Cardiac muscle cell (in vitro differentiated cells and primary cell): Measurements from ENCODE around the gene RBP3. TPM values are rescaled to one million over a fixed set of nuclear protein-coding genes. Genes with fewer than 3 reads are reported as not detected.
A peak's percentile ranks its signal among the peaks of the same experiment; 100 is the strongest.
"Not testable (repeated sequence)": the region's sequence is repeated elsewhere in the genome, so short reads cannot be mapped to it uniquely, and the experiment has no call there.

Experiments used
- DNase-seq, 2 donors: peaks; one replicate each; pipeline versions ENCODE4 v3.0.0 to v3.0.0-alpha.2; 2010 to 2017; ENCODE audit warnings: low read depth in 1 of 2, low spot score in 1 of 2
- H3K27ac ChIP-seq: fragments of 200-600 bp; sonication (generic); 2 replicates; pipeline ENCODE4 v1.5.1; 2016
- H3K27me3 ChIP-seq: fragments of 200-600 bp; sonication (generic); 2 replicates; pipeline ENCODE4 v1.6.0; 2016; ENCODE audit warnings: control low read depth
- H3K36me3 ChIP-seq: fragments of 200-600 bp; sonication (generic); 2 replicates; pipeline ENCODE4 v1.5.1; 2016; ENCODE audit warnings: control low read depth
- H3K4me1 ChIP-seq: fragments of 200-600 bp; sonication (generic); 2 replicates; pipeline ENCODE4 v1.8.1; 2017; ENCODE audit warnings: low read depth, mild to moderate bottlenecking, mixed run types
- H3K4me3 ChIP-seq: fragments of 200-600 bp; sonication (generic); 2 replicates; pipeline ENCODE4 v1.5.1; 2016; ENCODE audit warnings: mild to moderate bottlenecking
- H3K9me3 ChIP-seq: fragments of 200-600 bp; sonication (generic); 2 replicates; pipeline ENCODE4 v1.5.1; 2017; ENCODE audit warnings: low read depth, mild to moderate bottlenecking, control low read depth
- polyA plus RNA-seq: library from polyadenylated mRNA; unstranded; fragments of >200 nt; fragmentation: Nextera tagmentation; extraction: Ambion mirVana; gene quantifications from 2 replicates; pipeline ENCODE4 v1.2.1, GENCODE V29; 2016
- total RNA-seq: library from RNA; depleted of rRNA; stranded (reverse); fragments of >200 nt; gene quantifications from 2 replicates; pipeline ENCODE4 v1.2.3, GENCODE V29; 2016
- TF ChIP-seq, protein P1 (sequence below): IDR thresholded peaks from 2 replicates; pipeline ENCODE4 v1.5.1; 2012; ENCODE audit warnings: low read depth, mild to moderate bottlenecking, low read length

RBP3 gene
- total and polyA plus RNA-seq, 2 experiments from 2014 or later: not detected

- no peak overlapping the region for H3K27ac ChIP-seq
- H3K4me1 ChIP-seq: peaks cover 3% of the 10 kb centered on the region
- no peaks in the 10 kb centered on the region for H3K36me3 ChIP-seq
- DNase-seq: no peak
- TF ChIP-seq, protein P1, sequence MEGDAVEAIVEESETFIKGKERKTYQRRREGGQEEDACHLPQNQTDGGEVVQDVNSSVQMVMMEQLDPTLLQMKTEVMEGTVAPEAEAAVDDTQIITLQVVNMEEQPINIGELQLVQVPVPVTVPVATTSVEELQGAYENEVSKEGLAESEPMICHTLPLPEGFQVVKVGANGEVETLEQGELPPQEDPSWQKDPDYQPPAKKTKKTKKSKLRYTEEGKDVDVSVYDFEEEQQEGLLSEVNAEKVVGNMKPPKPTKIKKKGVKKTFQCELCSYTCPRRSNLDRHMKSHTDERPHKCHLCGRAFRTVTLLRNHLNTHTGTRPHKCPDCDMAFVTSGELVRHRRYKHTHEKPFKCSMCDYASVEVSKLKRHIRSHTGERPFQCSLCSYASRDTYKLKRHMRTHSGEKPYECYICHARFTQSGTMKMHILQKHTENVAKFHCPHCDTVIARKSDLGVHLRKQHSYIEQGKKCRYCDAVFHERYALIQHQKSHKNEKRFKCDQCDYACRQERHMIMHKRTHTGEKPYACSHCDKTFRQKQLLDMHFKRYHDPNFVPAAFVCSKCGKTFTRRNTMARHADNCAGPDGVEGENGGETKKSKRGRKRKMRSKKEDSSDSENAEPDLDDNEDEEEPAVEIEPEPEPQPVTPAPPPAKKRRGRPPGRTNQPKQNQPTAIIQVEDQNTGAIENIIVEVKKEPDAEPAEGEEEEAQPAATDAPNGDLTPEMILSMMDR: no peak
- H3K9me3 ChIP-seq: no peaks in the 10 kb centered on the region
- no peak overlapping the region for H3K4me3 ChIP-seq
- H3K27me3 ChIP-seq: peaks cover 44% of the 10 kb centered on the region
Observed at GRCh38 chr10:47381427-47382379, 33.5 kb downstream of the RBP3 start.

GRCh38 chr10:47383261-47384147, 35.3 kb downstream of the RBP3 start:
- DNase-seq: no peak

GRCh38 chr10:47384148-47384921, 36.2 kb downstream of the RBP3 start, which contains the start of gene ZNF488:
Gene ZNF488, minus strand, starts transcription at chr10:47384293. Its CDS starts 15,464 bp downstream, at chr10:47368829.
- H3K27ac ChIP-seq: no peak within 1 kb of the TSS

More at GRCh38 chr10:47383261-47384147, 35.3 kb downstream of the RBP3 start:
- Histone ChIP-seq H3K27ac (no peak overlapping the region), H3K36me3 (no peaks in the 10 kb centered on the region), H3K4me3 (peak overlapping the region; percentile 64), H3K9me3 (no peaks in the 10 kb centered on the region), H3K4me1 (peaks cover 3% of the 10 kb centered on the region), H3K27me3 (peaks cover 39% of the 10 kb centered on the region)
- TF ChIP-seq, protein P1: no peak

DNA sequence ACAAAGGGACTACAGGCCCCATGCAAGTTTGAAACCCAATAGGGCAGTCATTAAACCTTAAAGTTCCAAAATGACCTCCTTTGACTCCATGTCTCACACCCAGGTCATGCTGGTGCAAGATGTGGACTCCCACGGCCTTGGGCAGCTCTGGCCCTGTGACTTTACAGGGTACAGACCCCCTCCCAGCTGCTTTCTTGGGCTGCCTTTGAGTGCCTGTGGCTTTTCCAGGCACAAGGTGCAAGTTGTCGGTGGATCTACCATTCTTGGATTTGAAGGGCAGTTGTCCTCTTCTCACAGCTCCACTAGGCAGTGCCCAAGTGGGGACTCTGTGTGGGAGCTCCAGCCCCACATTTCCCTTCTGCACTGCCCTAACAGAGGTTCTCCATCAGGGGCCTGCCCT, 37.9 kb downstream of the RBP3 start:
- H3K4me3 ChIP-seq, H3K36me3 ChIP-seq, H3K9me3 ChIP-seq, H3K4me1 ChIP-seq, H3K27ac ChIP-seq, DNase-seq: not testable (repeated sequence)
- peaks cover 30% of the 10 kb centered on the region for H3K27me3 ChIP-seq

More at GRCh38 chr10:47384148-47384921, 36.2 kb downstream of the RBP3 start, which contains the start of gene ZNF488:
- peak within 1 kb of the TSS; percentile 64 for H3K4me3 ChIP-seq
- TF ChIP-seq, protein P1: no peak
- peaks cover 3% of the 10 kb centered on the region for H3K4me1 ChIP-seq
- DNase-seq: peak; percentile 89 to 90
- H3K36me3 ChIP-seq: no peaks in the 10 kb centered on the region
- H3K9me3 ChIP-seq: no peaks in the 10 kb centered on the region
- peaks cover 39% of the 10 kb centered on the region for H3K27me3 ChIP-seq

- Histone ChIP-seq H3K4me1 (peaks cover 3% of the 10 kb centered on the region), H3K36me3 (no peaks in the 10 kb centered on the region), H3K27me3 (peaks cover 2% of the 10 kb centered on the region), H3K9me3 (no peaks in the 10 kb centered on the region), H3K4me3 (no peak overlapping the region), H3K27ac (no peak overlapping the region)
- DNase-seq: no peak
- TF ChIP-seq, protein P1: no peak
Observed at GRCh38 chr10:47388879-47389278, 40.7 kb downstream of the RBP3 start.
